HG02938 (cell line): ENCODE measurements around the gene MAPK8IP3.

Experiments used
- ATAC-seq: cut with Tn5 transposase; IDR thresholded peaks from one replicate; pipeline ENCODE4 v1.9.1; 2021; ENCODE audit warnings: mild to moderate bottlenecking, moderate library complexity; ENCODE audit not compliant: unreplicated experiment

Gene MAPK8IP3

DNA sequence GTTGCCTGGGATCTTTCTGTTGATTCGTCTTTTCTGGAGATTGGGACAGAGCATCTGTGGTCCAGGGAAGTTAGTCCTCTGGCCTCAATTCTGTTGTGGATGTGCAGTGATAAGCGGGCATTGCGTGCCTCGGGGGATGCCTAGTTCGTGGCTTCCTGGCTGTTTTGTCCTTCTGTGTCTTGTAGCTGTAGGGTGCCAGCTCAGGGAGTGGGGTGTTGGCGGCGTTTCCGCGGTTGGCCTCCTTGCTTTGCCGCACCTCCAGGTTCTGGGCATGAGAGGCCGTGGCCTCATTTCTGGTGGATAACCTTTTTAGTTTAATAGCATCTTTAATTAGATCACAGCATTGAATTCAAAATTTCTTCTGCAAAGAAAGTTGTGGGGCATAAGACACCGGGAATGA lies 29.3 kb upstream of the MAPK8IP3 start:
- ATAC-seq = no peak

DNA sequence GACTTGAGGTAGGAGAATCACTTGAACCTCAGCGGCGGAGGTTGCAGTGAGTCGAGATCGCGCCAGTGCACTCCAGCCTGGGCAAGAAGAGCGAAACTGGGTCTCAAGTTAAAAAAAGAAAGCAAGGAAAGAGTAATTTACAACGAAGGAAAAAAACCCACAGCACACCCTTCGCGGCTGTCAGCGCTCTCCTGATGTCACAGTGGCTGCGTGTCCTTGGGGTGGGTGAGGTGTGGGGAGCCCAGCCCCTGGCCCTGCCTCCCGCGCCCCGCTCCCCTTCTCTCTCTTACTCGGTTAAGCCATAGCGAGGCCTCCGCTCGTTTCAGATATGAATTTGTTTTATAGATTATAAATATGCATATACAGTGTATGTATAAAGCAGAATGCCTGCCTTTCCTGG lies 28.7 kb upstream of the MAPK8IP3 start:
- ATAC-seq = no peak

DNA sequence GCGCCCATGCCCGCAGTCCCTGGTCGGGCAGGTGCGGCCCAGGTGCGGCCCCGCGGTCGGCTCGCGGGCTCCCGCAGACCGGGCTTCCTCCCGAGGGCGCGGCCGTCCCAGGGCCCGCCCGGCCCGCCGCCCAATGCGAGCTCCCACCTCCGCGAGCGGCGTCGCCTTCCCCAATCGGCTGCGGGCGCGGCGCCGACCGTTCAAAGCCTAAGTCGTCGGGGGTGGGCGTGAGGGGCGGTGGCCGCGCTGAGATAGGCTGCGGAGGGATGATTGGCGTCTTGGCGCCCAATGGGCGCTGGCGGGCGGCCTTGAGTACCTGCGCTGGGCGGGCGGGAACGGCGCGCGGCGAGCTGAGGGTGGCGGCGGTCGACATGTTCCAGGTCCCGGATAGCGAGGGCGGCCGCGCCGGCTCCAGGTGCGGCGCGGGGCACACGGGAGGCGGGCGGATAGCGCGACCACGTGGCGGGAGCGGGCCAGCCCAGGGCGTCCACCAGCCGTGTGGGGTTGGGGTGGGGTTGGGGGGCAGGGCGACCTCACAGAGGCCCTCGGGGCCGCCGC lies 28.0 kb upstream of the MAPK8IP3 start, which contains the start of gene JPT2:
TSS of gene JPT2 (plus strand) at position 338 of the 558 bp plus-strand sequence. CDS start at position 372, 34 bp downstream.
- ATAC-seq = peak; percentile 88

DNA sequence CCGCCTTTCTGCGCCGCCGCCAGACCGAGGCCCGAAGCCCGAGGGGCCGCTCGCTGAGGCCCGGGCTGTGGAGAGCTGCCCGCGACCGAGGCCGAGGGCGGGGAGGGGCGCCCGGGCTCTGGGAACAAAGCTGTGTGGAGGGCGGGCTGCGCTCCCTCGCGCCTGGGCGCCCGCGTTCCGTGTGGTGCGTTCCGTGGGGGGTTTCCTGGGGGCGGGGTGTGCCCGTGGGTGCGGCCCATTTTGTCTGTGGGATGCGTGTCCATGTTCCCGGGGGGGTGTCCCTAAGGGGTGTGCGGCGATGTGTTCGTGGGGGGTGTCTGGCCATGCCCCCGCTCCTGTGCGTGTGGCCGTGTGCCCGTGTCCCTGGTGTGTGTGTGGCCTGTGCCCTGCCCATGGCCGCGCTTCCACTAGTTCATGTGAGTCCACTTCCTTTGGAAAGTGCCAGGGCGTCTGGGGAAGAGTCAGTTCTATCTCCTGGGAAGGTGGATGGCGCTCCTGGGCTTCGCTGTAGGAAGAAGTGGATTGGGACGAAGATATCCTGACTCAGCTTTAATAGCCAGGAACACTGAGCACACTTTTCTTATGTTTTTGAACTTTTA lies 27.4 kb upstream of the MAPK8IP3 start:
- no peak for ATAC-seq

DNA sequence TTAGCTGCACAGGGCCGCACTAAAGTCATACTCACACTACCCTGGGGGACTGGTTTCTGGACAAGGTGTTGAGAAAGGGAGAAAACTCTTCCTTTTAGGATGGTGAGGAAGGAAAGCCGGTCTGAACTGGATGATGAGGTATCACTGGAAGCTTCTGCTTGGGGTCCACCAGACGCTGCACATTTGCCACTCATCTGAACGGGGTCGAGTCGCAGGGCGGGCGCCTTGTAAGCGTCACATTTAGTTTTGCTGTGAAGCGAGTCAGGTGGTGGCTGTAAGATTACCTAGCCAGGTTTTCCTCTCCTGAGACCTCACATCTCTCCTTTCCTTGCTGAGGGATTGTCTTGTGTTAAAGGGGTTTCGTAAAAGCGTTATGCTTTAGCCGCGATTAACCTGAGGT lies 25.6 kb upstream of the MAPK8IP3 start:
- ATAC-seq = no peak

- no peak for ATAC-seq
Measured at GRCh38 chr16:1681032-1681431, 25.0 kb upstream of the MAPK8IP3 start.

DNA sequence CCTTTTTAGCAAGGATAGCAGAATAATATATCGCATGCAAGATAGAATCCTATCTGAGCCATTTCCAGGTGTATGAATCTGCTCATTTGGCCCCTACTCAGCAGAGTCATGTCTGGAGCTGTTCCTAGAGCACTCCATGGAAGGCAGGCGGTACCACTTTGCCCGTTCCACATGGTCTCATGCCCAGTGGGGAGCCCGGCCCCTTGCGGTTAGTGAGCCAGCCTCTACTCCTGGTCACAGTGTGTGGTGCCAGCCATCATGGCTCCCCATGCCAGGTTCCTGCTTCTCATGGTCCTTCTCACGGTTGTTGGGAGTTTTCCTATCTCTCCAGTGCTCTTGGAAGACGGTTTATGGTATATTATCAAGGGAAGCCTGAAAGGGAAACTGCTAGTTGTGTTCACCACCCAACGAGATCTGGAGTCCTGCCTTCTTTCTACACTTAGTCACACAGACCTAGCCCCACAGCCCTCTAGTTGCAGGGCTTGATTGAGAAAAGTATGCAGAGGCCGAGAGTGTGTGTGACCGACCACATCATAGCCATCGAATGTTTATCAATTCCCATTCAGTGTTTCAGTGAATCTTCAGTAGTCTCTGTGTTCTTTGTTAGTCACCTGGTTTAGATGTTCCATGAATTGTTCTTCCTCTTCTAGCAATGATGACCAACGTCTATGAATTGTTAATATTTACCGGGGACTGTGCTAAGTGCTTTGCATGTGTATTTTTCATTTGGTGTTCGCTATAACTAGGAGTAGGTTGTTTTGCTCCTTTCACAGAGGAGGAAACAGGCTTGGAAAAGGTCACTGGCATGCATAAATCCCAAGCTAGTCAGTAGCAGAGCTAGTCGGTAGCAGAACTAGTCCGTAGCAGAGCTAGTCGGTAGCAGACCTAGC lies 18.3 kb upstream of the MAPK8IP3 start:
- ATAC-seq = no peak

- no peak for ATAC-seq
Measured at GRCh38 chr16:1688807-1689560, 17.0 kb upstream of the MAPK8IP3 start.

DNA sequence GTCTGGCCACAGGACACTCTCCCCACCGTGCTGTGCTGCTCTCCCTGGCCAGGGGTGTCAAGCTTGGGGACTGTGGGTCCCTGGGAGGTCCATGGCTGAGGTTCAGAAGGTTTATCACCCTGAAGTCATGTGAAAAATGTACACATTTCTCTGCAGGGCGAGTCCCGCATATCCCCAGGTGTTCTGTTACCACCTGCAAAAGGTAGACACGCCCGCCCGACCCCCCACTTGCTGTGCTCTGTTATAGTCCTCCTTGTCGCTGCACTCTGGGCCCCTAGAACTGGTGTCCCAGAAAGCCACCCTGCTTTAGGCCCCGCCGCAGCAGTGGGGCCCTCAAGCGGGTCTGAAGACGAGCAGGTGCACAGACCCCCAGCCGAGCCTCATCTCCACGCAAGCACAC lies 16.1 kb upstream of the MAPK8IP3 start:
- ATAC-seq = no peak

- ATAC-seq = no peak
Measured at GRCh38 chr16:1690810-1691209, 15.2 kb upstream of the MAPK8IP3 start.

DNA sequence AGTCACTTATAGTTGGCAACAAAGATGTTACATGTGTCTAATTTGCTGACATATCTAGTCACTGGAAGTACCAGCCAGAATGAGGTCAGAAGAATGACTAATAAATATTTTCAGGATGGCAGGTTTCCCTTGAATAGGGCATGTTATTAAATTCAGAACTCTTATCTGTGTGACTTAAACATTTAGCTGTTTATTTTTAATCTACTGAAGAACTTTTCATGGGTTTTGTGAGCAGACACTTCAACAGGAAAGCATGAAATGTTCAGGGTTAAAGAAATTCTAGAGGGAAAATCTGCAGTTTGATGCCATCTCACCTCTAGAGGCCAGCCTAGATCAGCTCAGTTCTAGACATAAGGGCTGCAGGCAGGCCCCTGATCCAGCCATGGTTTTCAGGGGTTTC lies 14.7 kb upstream of the MAPK8IP3 start:
- no peak for ATAC-seq

DNA sequence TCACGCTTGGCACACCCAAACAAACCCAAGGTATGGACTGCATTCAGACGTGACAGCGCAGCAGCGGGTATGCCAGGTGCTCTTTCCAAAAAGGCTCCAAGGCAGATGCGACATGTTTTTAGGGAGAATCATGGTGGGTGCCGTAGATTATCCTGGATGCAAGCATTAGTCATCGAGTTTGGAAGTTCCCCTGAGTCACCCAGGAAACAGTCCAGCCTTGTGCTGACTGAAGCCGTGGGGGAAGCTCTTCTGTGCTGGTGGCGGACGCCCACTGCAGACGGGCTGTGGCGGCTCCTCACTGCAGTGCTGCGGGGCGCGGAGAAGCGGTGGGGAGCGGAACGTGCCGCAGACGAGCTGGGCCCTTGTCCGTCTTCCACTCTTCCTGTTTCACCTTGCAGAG lies 14.0 kb upstream of the MAPK8IP3 start:
- no peak for ATAC-seq

DNA sequence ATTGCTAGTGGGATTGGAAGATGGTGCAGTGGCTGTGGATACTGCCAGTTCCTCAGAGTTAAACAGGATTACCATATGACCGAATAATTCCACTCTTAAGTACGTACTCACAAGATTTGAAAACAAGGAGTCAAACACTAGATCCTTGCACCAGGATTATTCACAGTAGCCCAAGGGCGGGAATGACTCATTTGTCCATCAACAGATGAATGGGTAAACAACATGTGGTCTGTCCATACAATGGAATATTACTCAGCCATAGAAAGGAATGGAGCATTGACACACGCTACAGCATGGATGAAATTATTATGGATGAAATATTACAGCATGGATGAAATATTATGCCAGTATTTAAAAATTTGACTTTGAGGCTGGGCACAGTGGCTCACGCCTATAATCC lies 9.1 kb upstream of the MAPK8IP3 start:
- no peak for ATAC-seq

- no peak for ATAC-seq
Measured at GRCh38 chr16:1698680-1699079, 7.3 kb upstream of the MAPK8IP3 start.

DNA sequence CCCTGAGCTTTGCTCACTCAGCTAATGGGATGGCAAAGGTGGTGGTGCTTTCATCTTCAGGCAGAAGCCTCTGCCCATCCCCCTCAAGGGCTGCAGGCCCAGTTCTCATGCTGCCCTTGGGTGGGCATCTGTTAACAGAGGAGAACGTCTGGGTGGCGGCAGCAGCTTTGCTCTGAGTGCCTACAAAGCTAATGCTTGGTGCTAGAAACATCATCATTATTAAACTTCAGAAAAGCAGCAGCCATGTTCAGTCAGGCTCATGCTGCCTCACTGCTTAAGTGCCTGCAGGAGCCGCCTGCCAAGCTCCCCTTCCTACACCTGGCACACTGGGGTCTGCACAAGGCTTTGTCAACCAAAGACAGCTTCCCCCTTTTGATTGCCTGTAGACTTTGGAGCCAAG lies 5.7 kb upstream of the MAPK8IP3 start:
- no peak for ATAC-seq

DNA sequence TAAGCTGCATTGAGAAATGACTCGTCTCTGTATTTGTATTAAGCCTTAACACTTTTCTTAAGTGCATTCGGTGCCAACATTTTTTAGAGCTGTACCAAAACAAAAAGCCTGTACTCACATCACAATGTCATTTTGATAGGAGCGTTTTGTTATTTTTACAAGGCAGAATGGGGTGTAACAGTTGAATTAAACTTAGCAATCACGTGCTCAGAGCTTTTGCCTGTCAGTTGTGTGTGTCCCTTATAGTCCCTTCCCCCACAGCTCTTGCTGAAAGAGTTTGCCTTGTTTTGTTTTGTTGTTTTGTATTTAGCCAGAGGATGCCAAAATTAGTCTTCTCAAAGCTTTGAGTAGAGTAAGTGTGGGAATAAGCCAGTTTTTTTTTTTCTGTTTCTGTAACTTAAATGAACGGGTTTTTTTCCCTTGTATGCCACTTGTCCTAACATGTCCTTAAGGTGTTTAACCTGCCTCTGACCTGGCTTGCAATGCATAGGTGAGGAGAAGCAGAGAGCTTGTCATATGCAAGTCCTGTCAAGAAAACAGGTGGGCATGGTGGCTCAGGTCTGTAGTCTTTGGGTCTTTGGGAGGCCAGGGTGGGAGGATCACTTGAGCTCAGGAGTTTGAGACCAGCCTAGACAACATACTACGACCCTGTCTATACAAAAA lies 4.6 kb upstream of the MAPK8IP3 start:
- no peak for ATAC-seq

DNA sequence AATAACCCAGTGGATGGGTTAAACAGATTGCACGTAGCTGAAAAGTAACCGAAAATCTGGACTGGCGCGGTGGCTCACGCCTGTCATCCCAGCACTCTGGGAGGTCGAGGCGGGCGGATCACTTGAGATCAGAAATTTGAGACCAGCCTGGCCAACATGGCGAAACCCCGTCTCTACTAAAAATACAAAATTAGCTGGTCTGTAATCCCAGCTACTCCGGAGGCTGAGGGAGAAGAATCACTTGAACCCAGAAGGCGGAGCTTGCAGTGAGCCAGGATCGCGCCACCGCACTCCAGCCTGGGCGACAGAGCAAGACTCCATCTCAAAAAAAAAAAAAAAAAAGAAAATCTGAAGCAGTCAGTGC lies 689 bp upstream of the MAPK8IP3 start:
- ATAC-seq = peak; percentile 20

- peak; percentile 12 for ATAC-seq
Measured at GRCh38 chr16:1706386-1707192, 594 bp downstream of the MAPK8IP3 start.

DNA sequence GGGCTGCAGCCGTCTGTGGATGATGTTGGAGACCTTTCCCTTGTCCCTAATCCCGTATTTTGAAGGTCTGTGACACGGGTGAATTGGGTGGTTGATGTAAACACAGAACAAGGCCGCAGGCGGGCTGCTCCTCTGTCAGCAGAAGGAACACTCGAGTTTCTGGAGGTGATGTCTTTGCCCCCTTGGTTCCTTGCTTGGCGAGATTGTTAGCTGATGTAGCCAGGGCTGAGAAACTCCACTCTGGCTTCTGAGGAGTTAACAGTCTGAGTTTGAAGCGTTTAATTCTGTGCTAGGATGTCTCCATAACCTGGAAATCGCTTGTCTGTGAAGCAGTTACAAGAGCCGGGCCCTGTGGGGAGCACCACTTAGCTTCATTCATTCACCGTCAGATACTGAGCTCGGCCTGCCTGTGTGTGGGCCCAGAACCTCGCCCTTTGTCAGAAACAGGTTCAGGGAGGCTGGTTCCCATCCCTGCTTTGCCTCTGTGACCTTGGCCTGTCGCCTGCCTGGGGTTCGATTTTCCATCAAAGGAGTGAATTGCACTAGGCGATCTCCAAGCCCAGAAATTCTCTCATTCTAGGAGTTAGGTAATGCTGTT lies 1.3 kb downstream of the MAPK8IP3 start:
- ATAC-seq = no peak
